ENCODE measurements around the gene WNT1.
A peak's percentile ranks its signal among the peaks of the same experiment; 100 is the strongest.

WNT1 gene

GRCh38 chr12:48969160-48969771, 8.9 kb upstream of the WNT1 start:
- Histone ChIP-seq H2BK15ac (ENCODE audit: low read length) (no peak overlapping the region), H3K27ac (replicated peaks; ENCODE audit: low read length) (no peak overlapping the region), H3K4ac (ENCODE audit: low read length) (no peak overlapping the region), H2AK5ac (ENCODE audit: low read depth, low read length) (peak overlapping the region; percentile 22), H4K8ac (ENCODE audit: low read depth, low read length) (no peak overlapping the region), H3K14ac (ENCODE audit: low read length) (no peak overlapping the region), H3K9ac (ENCODE audit: low read depth, low read length, poor library complexity) (no peak overlapping the region), H3K18ac (ENCODE audit: low read length) (peak overlapping the region; percentile 56), H2BK120ac (ENCODE audit: low read depth, low read length) (no peak overlapping the region), H3K27me3 (ENCODE audit: control insufficient read depth in 3 of 3, insufficient read depth in 3 of 3, low read depth in 1 of 3, low read length in 3 of 3) (peaks cover 40 to 93% (median 85%) of the 10 kb centered on the region in 3 experiments), H3K23ac (ENCODE audit: low read depth, low read length, poor library complexity) (no peak overlapping the region), H2BK12ac (ENCODE audit: low read length) (no peak overlapping the region), H2BK5ac (ENCODE audit: low read length) (no peak overlapping the region), H2AFZ (ENCODE audit: low read length) (no peak overlapping the region), H3K4me3 (ENCODE audit: low read length in 2 of 2) (no peak overlapping the region), H3K4me2 (ENCODE audit: insufficient read depth, low read length, poor library complexity, severe bottlenecking) (peak overlapping the region; percentile 78), H3K36me3 (replicated peaks in 1 of 2; ENCODE audit: control insufficient read depth in 2 of 2, insufficient read depth in 2 of 2, low read length in 2 of 2) (no peaks in the 10 kb centered on the region), H3K4me1 (ENCODE audit: control insufficient read depth in 2 of 2, insufficient read depth in 1 of 2, low read depth in 1 of 2, low read length in 2 of 2) (peaks cover 9 to 15% of the 10 kb centered on the region in 2 donors), H4K91ac (ENCODE audit: low read depth, low read length, poor library complexity) (no peak overlapping the region), H3K79me1 (ENCODE audit: low read depth, low read length) (no peaks in the 10 kb centered on the region), H3K9me3 (replicated peaks in 1 of 2; ENCODE audit: control insufficient read depth in 2 of 2, insufficient read depth in 1 of 2, low read depth in 1 of 2, low read length in 2 of 2) (peaks cover 1 to 3% of the 10 kb centered on the region in 2 donors)
- no CpG with 5 or more reads among the region's 8 CpGs for WGBS, 2 donors (ENCODE audit: extremely low coverage in 2 of 2, insufficient read length in 2 of 2, insufficient replicate concordance in 1 of 2)
- DNase-seq (ENCODE audit: low spot score): no peak

DNA sequence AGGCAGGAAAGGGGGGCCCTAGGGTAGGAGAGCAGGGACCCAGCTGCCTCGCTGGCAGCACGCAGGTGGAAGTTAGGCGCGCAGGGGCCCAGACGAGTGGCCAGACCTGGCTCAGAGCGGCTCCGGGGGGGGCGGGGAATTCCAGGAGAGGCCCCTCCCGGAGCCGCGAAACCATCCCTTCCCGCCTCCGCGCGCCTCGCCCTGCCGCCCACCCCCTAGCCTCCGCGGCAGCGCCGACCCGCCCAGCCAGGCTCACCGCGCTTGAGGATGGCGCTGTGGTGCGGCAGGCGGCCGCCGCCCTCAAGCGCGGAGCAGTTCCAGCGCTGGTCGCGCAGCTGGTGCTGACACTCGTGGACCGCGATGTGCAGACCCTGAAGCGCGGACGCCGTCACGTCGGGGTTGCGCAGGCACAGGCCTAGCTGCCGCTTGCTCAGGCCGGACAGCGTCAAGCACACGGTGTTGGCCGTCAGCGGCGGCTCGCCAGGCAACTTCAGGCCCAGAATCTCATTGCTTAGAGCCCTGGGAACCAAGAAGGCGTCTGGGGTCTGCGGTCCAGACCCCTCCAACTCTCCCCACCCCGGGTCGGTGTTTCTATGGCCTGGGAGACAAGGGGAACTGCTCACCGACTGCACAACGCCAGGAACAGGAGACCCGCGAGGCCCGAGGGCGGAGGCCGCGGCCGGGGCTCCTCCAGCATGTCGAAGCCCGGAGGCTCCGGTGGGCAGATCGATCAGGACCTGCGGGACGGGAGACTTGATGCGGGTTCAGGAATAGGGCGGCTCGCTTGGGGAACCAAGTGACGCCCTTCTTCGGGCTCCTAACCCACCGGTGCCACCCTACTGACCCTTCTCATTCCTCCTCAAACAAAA, 8.1 kb upstream of the WNT1 start:
- Histone ChIP-seq H2AK5ac (ENCODE audit: low read depth, low read length) (peak overlapping the region; percentile 22), H3K4ac (ENCODE audit: low read length) (no peak overlapping the region), H3K4me3 (ENCODE audit: low read length in 2 of 2) (peak overlapping the region in 1 of 2 donors; percentile 69), H2BK5ac (ENCODE audit: low read length) (no peak overlapping the region), H3K18ac (ENCODE audit: low read length) (peak overlapping the region; percentile 56), H2AFZ (ENCODE audit: low read length) (peak overlapping the region; percentile 87), H3K27me3 (ENCODE audit: control insufficient read depth in 3 of 3, insufficient read depth in 3 of 3, low read depth in 1 of 3, low read length in 3 of 3) (peaks cover 42 to 93% (median 91%) of the 10 kb centered on the region in 3 experiments), H3K36me3 (replicated peaks in 1 of 2; ENCODE audit: control insufficient read depth in 2 of 2, insufficient read depth in 2 of 2, low read length in 2 of 2) (no peaks in the 10 kb centered on the region), H3K79me1 (ENCODE audit: low read depth, low read length) (no peaks in the 10 kb centered on the region), H4K91ac (ENCODE audit: low read depth, low read length, poor library complexity) (no peak overlapping the region), H3K4me1 (ENCODE audit: control insufficient read depth in 2 of 2, insufficient read depth in 1 of 2, low read depth in 1 of 2, low read length in 2 of 2) (peaks cover 9 to 15% of the 10 kb centered on the region in 2 donors), H3K14ac (ENCODE audit: low read length) (no peak overlapping the region), H2BK15ac (ENCODE audit: low read length) (no peak overlapping the region), H3K23ac (ENCODE audit: low read depth, low read length, poor library complexity) (no peak overlapping the region), H3K27ac (replicated peaks; ENCODE audit: low read length) (no peak overlapping the region), H2BK12ac (ENCODE audit: low read length) (no peak overlapping the region), H3K9me3 (replicated peaks in 1 of 2; ENCODE audit: control insufficient read depth in 2 of 2, insufficient read depth in 1 of 2, low read depth in 1 of 2, low read length in 2 of 2) (peaks cover 1 to 3% of the 10 kb centered on the region in 2 donors), H3K4me2 (ENCODE audit: insufficient read depth, low read length, poor library complexity, severe bottlenecking) (peak overlapping the region; percentile 78), H4K8ac (ENCODE audit: low read depth, low read length) (no peak overlapping the region), H3K9ac (ENCODE audit: low read depth, low read length, poor library complexity) (peak overlapping the region; percentile 83), H2BK120ac (ENCODE audit: low read depth, low read length) (no peak overlapping the region)
- no peak for DNase-seq (ENCODE audit: low spot score)
- no CpG with 5 or more reads among the region's 77 CpGs for WGBS, 2 donors (ENCODE audit: extremely low coverage in 2 of 2, insufficient read length in 2 of 2, insufficient replicate concordance in 1 of 2)

- Histone ChIP-seq H3K18ac (ENCODE audit: low read length) (no peak overlapping the region), H2AFZ (ENCODE audit: low read length) (peak overlapping the region; percentile 89), H4K8ac (ENCODE audit: low read depth, low read length) (no peak overlapping the region), H2BK12ac (ENCODE audit: low read length) (no peak overlapping the region), H3K4me2 (ENCODE audit: insufficient read depth, low read length, poor library complexity, severe bottlenecking) (no peak overlapping the region), H3K4me3 (ENCODE audit: low read length in 2 of 2) (peak overlapping the region in 1 of 2 donors; percentile 42), H3K79me1 (ENCODE audit: low read depth, low read length) (no peaks in the 10 kb centered on the region), H2BK15ac (ENCODE audit: low read length) (no peak overlapping the region), H3K27ac (replicated peaks; ENCODE audit: low read length) (no peak overlapping the region), H3K14ac (ENCODE audit: low read length) (no peak overlapping the region), H3K9ac (ENCODE audit: low read depth, low read length, poor library complexity) (no peak overlapping the region), H3K36me3 (replicated peaks in 1 of 2; ENCODE audit: control insufficient read depth in 2 of 2, insufficient read depth in 2 of 2, low read length in 2 of 2) (no peaks in the 10 kb centered on the region), H3K4ac (ENCODE audit: low read length) (no peak overlapping the region), H2AK5ac (ENCODE audit: low read depth, low read length) (no peak overlapping the region), H4K91ac (ENCODE audit: low read depth, low read length, poor library complexity) (no peak overlapping the region), H2BK5ac (ENCODE audit: low read length) (no peak overlapping the region), H3K4me1 (ENCODE audit: control insufficient read depth in 2 of 2, insufficient read depth in 1 of 2, low read depth in 1 of 2, low read length in 2 of 2) (peaks cover 9 to 15% of the 10 kb centered on the region in 2 donors), H3K27me3 (ENCODE audit: control insufficient read depth in 3 of 3, insufficient read depth in 3 of 3, low read depth in 1 of 3, low read length in 3 of 3) (peaks cover 44 to 94% (median 93%) of the 10 kb centered on the region in 3 experiments), H3K9me3 (replicated peaks in 1 of 2; ENCODE audit: control insufficient read depth in 2 of 2, insufficient read depth in 1 of 2, low read depth in 1 of 2, low read length in 2 of 2) (peaks cover 1 to 3% of the 10 kb centered on the region in 2 donors), H2BK120ac (ENCODE audit: low read depth, low read length) (no peak overlapping the region), H3K23ac (ENCODE audit: low read depth, low read length, poor library complexity) (peak overlapping the region; percentile 57)
- WGBS, 2 donors (ENCODE audit: extremely low coverage in 2 of 2, insufficient read length in 2 of 2, insufficient replicate concordance in 1 of 2): no CpG with 5 or more reads among the region's 10 CpGs
- no peak for DNase-seq (ENCODE audit: low spot score)
Observed at GRCh38 chr12:48970702-48971334, 7.3 kb upstream of the WNT1 start.

All from neuronal stem cell (in vitro differentiated cells).